NK-92 (cell line): ENCODE measurements around the gene SLC25A22.

Experiments
- DNase-seq: peaks from one replicate; lab custom pipeline; 2025; ENCODE audit not compliant: unreplicated experiment; lab: John Stamatoyannopoulos, UW

Gene SLC25A22

GRCh38 chr11:760236-760635 lies 37.8 kb downstream of the SLC25A22 start:
- no peak for DNase-seq

GRCh38 chr11:749731-750130 lies 48.4 kb downstream of the SLC25A22 start:
- no peak for DNase-seq

GRCh38 chr11:748007-748359 lies 50.1 kb downstream of the SLC25A22 start:
- DNase-seq, result no peak

- no peak for DNase-seq
These were observed 50.7 kb downstream of the SLC25A22 start, which contains the start of gene TALDO1 for GRCh38 chr11:747158-748006. Gene TALDO1, plus strand, starts transcription at chr11:747464. Its CDS starts 18 bp downstream, at chr11:747482.

- no peak for DNase-seq
These were observed 51.6 kb downstream of the SLC25A22 start for GRCh38 chr11:746289-747157.

- no peak for DNase-seq
These were observed 52.7 kb downstream of the SLC25A22 start for GRCh38 chr11:745428-745827.

- no peak for DNase-seq
These were observed 55.4 kb downstream of the SLC25A22 start for GRCh38 chr11:742571-743201.

GRCh38 chr11:742156-742546 lies 55.9 kb downstream of the SLC25A22 start:
- no peak for DNase-seq
